COLO829 (cell line): Measurements from ENCODE around the gene TK1.

Experiments used
- DNase-seq: peaks from one replicate; pipeline ENCODE4 v3.0.0; 2012; ENCODE audit warnings: low spot score

Gene TK1

GRCh38 chr17:78133179-78133951 lies 53.5 kb downstream of the TK1 start:
- no peak for DNase-seq

GRCh38 chr17:78132767-78133178 lies 54.1 kb downstream of the TK1 start:
- no peak for DNase-seq

- DNase-seq, result no peak
These were observed 54.7 kb downstream of the TK1 start for GRCh38 chr17:78132084-78132676.

- DNase-seq, result no peak
These were observed 55.4 kb downstream of the TK1 start for GRCh38 chr17:78131172-78132083.

DNA sequence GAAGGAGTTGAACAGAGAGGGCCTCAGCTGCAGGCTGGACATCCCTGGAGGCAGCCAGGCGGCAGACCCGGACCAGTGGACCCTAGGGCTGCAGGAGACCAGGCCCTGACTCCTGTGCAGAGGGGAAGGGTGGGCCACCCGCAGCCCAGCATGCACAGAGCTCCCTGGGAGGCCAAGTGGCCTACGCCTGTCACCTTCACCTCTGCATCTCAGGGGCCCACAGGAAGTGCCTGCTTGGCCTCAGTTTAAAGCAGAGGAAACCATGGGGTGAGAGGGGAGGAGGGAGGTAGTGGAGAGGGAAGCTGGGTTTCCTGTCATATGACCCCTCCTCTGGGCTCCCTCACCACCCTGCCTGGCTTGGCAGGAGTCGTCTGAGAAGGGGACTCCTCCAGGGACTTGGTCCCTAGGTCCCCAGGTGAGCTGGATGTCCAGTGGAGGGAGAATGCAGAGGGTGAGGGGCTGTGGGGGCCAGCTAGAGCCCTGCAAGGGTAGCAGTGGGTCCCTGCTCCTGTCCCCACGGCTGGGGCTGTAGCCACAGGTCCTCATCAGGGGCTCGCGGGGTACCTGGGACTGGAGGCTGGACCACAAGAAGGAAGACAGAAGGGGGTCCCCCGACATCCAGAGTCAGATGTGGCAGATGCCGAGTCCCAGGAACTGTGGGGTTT lies 56.3 kb downstream of the TK1 start, which contains the start of gene TMC8:
TMC8 (plus strand) TSS at position 335 of the 665 bp plus-strand sequence. CDS start 818 bp downstream, outside the sequence.
- DNase-seq, result no peak

GRCh38 chr17:78130090-78130436 lies 56.8 kb downstream of the TK1 start:
- DNase-seq, result no peak

DNA sequence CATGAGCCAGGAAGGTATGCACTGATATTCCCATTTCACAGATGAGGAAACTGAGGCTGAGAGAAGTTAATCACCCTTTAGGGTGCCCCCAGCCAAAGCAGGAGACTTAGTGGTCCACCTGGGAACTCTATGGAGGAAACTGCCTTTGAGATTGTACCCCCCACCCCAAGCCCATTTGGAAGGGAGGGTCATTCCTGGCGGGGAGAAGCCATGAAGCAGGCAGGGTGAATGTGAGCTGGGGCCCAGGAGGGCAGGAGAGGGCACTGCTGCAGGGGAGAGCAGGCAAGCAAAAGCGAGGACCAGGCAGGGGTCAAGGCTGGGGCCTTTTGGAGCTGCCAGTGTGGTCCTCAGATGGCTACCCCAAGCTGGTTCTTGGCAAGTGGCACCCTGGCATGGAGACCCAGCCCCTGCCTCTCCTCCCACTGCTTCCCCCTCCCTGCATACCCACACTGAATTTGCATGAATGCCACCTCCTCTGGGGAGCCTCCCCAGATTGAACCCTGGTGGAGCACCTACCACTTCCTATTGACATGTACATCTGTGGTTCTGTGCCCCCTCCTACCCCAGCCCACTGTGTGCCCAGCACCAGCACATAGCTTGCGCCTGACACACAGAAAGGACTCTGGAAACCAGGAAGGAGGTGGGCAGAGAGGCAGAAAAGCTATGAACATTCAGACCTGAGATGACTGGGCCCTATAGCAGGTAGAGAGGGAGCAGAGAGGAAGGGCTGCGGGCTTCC lies 57.3 kb downstream of the TK1 start:
- DNase-seq, result no peak

GRCh38 chr17:78128551-78129350 lies 58.1 kb downstream of the TK1 start, which contains the start of gene TMC6:
Gene TMC6, minus strand, starts transcription at chr17:78128755. Its CDS starts 1,923 bp downstream, at chr17:78126832.
- DNase-seq, result no peak

DNA sequence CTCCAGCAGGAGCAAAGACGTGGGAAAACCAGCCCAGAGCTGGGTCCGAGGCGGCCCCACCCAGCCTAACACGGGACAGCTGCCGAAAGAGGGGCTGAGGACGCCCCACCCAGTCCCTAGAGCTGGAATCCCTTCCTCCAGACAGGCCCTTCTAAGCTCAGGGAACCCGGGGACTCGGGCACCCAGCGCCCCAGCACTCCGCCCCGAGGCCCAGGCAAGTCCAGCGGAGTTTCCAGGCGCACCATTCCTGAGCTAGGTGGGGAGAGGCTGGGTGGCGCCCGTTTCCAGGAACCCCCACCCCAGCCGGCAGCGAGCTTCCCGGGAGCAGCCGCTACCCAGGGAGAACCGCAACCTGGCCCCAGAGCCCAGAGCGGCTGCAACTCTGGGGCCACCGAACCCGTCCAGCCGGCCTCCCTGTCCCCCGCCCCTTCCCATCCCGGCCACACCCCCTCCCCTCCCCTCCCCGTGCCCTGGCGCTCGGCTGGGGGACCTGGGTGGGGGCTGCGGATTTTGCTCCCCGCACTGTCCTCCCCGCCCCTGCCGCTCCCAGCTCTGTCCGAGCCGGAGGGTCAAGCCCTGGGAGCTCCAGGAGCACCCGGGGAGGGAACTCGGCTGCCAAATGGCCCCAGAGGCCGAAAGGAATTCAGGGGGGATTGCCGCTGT lies 58.8 kb downstream of the TK1 start:
- DNase-seq, result no peak

DNA sequence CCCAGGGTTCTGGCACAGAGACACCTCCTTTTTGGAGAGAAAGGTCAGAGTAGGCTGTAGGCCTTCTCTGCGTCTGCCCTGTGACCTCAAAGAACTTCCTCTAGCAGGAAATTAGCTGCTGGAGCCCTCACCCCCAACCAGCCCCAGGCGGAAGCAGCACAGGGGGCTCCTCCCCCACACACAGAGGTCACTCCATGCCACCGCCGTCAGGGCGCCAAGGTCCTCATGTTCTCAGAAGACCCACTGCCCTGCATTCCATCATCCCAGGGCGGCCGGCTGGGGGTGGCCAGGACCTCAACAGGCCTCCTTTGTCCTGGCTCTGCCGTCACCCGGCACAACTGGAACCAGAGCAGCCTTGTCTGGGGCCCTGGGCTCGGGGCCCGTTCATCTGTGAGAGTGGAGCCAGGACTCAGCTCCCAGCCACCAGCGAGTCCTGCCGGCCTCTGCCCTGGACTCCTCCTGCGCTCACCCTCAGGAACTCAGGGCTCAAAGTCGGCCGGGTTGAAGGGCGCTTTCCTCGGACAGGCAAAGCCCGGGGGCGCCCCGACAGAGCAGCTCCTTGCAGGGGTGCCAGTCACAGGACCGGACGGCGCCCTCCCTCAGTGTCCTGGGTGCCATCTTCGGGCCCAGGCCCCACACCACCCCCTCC lies 59.5 kb downstream of the TK1 start:
- DNase-seq, result peak; percentile 56

DNA sequence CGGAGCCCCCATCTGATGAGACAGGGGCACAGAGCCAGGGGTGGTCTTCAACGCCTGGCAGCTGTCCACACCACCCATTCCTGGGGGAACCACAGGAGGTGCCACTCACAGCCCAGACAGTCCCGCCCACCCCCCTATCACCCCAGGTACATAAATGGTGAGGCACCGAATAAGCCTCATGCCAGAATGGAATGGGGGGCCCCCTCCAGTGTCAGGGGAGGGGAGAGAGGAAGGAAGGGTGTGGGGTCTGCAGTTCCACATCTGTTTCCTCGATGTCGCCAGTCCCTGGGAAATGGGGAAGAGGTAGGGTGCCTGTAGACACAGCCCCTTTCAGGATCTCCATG lies 60.0 kb downstream of the TK1 start:
- DNase-seq, result no peak

- no peak for DNase-seq
These were observed 60.6 kb downstream of the TK1 start for GRCh38 chr17:78125976-78126894.

DNA sequence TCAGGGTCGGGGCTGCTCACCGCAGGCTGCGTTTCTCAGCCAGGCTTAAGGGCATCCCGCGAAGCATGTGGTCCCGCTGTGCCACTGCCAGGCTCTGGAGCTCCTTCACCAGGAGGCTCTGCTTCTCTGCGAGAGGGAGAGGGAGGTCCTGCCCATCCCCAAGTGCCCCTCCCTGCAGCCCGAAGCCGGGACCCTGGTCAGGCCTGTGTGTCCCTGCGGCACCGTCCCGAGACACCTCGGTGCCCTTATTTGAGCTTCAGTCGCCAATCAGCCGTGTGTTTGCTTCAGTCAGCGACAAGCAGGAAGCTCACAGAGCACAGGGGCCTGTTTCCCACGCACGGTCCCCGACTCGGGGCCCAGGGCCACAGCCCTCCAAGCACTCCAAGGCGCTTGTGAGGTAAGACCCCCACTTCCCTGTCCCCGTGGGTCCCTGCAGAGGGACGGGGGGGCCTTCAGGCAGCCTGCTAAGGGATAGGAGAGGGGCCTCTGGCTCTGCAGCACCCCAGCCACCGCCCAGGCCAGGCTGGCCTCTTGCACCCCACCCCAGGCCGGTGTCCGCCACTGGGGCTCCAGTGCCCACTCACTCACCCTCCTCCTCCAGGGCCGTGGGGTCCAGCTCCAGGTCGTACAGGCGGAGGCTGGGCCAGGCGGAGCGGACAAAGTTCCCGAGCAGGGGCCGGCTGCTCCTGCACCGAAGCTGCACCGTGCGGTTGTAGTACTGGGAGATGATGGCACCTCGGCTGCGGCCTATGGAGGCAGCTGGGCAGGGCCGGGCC lies 61.5 kb downstream of the TK1 start:
- no peak for DNase-seq

DNA sequence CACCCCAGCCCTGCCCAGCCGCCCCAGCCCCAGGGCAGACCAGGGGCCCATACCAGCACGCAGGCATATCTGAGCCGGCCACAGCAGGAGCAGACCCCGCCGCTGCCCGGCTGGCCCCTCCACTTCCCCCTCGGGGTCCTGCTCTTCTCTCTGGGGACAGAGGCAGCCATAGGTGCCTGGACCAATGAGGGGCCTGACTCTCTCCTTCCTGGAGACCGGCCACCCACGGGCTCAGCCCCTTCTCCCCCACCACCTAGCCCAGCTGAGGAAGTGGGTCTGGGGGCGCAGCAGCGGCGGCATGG lies 62.1 kb downstream of the TK1 start:
- no peak for DNase-seq
